ENCODE measurements around the gene NME7. TPM values are rescaled to one million over a fixed set of nuclear protein-coding genes. Genes with fewer than 3 reads are reported as not detected.

NME7 gene
- total and polyA plus RNA-seq, 2 experiments from 2014 or later, result 22.3 to 35.3 TPM

DNA sequence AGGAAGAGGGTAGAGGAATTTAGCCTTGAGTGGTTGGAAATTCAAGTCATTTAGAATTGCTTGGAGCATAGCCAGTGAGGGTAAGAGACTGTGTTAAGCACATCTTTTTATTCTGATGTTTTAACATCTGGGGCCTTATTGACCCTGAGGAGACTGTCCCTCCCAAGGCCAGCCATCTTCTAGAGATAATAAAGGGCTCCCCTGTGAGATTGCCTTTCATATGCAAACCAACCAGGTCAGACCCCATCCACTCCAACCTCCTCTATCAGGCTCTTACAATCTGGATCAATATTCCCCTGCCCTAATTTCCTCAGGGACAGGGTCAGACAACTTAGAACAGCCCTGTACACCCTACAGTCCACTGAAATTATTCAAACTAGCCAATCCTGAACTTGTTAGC is 167.3 kb downstream of the NME7 start:
- Histone ChIP-seq H3K4me1 (ENCODE audit: insufficient read depth) (peaks cover 15% of the 10 kb centered on the region), H3K9ac (no peak overlapping the region), H3F3A (ENCODE audit: insufficient read depth) (peaks cover 4% of the 10 kb centered on the region; the same call in 1 of the 2 replicates), H3K27ac (no peak overlapping the region), H3K9me2 (ENCODE audit: insufficient read depth) (no peaks in the 10 kb centered on the region), H3K4me3 (no peak overlapping the region), H3K36me3 (ENCODE audit: low read depth) (no peaks in the 10 kb centered on the region), H3K27me3 (replicated peaks; ENCODE audit: insufficient read depth) (no peaks in the 10 kb centered on the region), H4K20me1 (ENCODE audit: insufficient read depth) (no peaks in the 10 kb centered on the region), H3K79me2 (ENCODE audit: insufficient read depth) (no peaks in the 10 kb centered on the region), H2AFZ (no peak overlapping the region), H3K4me2 (ENCODE audit: unreplicated experiment) (no peak overlapping the region), H3K9me3 (ENCODE audit: low read depth) (no peaks in the 10 kb centered on the region)
- in situ Hi-C loops (cut with MboI), result no loop called here
- TF ChIP-seq EZH2phosphoT487 (IDR thresholded peaks at IDR 0.05; ENCODE audit: insufficient read depth, low read depth), result no peak
- TF ChIP-seq EZH2 (IDR thresholded peaks at IDR 0.05; ENCODE audit: insufficient read depth, poor library complexity, severe bottlenecking), result no peak
- no peak for DNase-seq

DNA sequence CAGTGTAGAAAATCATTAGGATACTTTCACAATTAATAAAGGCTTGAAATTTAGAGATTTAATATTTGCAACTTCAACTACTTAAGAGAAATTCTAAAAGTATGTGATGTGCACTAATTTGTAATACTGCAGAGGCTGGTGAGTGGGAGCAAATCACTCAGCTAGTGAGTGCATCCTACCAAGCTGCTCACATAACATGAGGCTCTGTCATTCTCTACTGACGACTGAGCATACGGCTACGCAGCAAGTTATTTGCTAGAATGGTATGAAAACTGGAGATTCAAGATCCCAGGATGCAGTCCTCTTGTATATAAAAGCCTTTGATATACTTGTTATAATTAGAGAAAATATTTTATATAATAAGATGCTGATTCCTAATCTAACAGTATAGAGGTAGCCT is 171.0 kb downstream of the NME7 start:
- Histone ChIP-seq H2AFZ (no peak overlapping the region), H3K4me1 (ENCODE audit: insufficient read depth) (peaks cover 11% of the 10 kb centered on the region), H3K4me2 (ENCODE audit: unreplicated experiment) (no peak overlapping the region), H3K9me3 (ENCODE audit: low read depth) (no peaks in the 10 kb centered on the region), H3K36me3 (ENCODE audit: low read depth) (no peaks in the 10 kb centered on the region), H3K27me3 (replicated peaks; ENCODE audit: insufficient read depth) (no peaks in the 10 kb centered on the region), H3K9me2 (ENCODE audit: insufficient read depth) (no peaks in the 10 kb centered on the region), H3K27ac (no peak overlapping the region), H3K9ac (no peak overlapping the region), H3K4me3 (no peak overlapping the region), H4K20me1 (ENCODE audit: insufficient read depth) (no peaks in the 10 kb centered on the region), H3F3A (ENCODE audit: insufficient read depth) (peaks cover 4% of the 10 kb centered on the region; the same call in 1 of the 2 replicates), H3K79me2 (ENCODE audit: insufficient read depth) (no peaks in the 10 kb centered on the region)
- in situ Hi-C loops (cut with MboI), result no loop called here
- TF ChIP-seq EZH2phosphoT487 (IDR thresholded peaks at IDR 0.05; ENCODE audit: insufficient read depth, low read depth) (no peak), EZH2 (IDR thresholded peaks at IDR 0.05; ENCODE audit: insufficient read depth, poor library complexity, severe bottlenecking) (no peak)
- 97 to 99% methylated on average over 3 of the region's 3 CpGs for WGBS, 2 experiments (ENCODE audit: low coverage in 1 of 2, low lambda C conversion rate in 2 of 2, missing lambda C conversion rate in 2 of 2)
- no peak for DNase-seq

DNA sequence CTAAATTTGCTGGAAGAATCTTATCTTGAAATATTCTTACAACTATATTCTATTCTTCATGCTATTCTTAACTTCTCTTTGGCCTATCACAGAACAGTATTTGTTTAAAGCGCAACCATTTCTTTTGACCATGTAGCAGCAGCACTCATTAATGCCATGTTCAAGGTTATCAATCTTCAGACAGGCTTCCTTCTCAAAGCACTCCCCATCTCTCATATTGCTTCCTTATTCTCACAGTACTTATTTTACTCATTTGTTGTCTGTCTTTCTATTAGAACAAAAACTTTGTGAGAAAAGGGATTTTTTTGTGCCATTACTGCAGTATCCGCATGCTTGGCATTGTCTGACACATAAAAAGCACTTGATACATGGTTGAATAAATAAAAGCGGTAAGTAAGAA is 171.4 kb downstream of the NME7 start:
- in situ Hi-C loops (cut with MboI), result no loop called here

DNA sequence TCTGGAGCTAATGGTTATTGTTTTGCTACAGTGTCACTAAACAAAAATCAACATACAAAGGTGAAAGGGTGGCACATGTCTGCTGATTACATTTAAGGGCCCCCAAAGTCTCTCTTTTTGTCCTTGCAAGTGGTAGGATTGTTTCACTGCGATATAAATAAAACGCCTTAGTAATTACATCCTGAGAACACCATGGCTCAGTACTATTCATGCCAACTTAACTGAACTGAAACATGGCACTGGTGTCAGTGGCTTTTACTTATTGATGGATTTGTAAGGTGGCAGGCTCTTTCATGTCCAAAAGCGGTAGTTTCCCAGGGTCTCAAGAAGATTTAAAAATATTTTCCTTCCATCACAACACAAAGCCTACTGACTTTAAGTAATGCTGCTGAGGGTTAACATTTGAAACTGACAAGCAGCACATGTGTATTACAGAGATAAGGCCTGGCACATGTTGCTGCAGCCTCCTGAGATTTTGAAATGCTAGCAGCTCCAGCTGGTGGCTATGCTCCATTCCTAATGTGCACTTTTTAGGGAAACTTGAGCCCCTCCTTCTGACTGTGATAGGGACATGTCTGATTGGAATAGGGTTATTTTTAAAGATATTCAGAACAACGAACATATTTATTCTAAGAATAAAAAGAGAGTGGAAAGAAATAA is 174.3 kb downstream of the NME7 start:
- 67 to 71% methylated on average over 4 of the region's 4 CpGs for WGBS, 2 experiments (ENCODE audit: low coverage in 1 of 2, low lambda C conversion rate in 2 of 2, missing lambda C conversion rate in 2 of 2)
- in situ Hi-C loops (cut with MboI), result no loop called here
- H4K20me1 ChIP-seq (ENCODE audit: insufficient read depth), result no peaks in the 10 kb centered on the region

More for the DNA sequence above, 171.4 kb downstream of the NME7 start:
- Histone ChIP-seq H3K27me3 (replicated peaks; ENCODE audit: insufficient read depth) (no peaks in the 10 kb centered on the region), H3K4me1 (ENCODE audit: insufficient read depth) (peaks cover 7% of the 10 kb centered on the region), H3K9me2 (ENCODE audit: insufficient read depth) (no peaks in the 10 kb centered on the region), H3K36me3 (ENCODE audit: low read depth) (no peaks in the 10 kb centered on the region), H2AFZ (no peak overlapping the region), H3K9ac (no peak overlapping the region), H3K27ac (no peak overlapping the region), H4K20me1 (ENCODE audit: insufficient read depth) (no peaks in the 10 kb centered on the region), H3F3A (ENCODE audit: insufficient read depth) (peaks cover 4% of the 10 kb centered on the region; the same call in 1 of the 2 replicates), H3K79me2 (ENCODE audit: insufficient read depth) (no peaks in the 10 kb centered on the region), H3K9me3 (ENCODE audit: low read depth) (no peaks in the 10 kb centered on the region), H3K4me3 (no peak overlapping the region), H3K4me2 (ENCODE audit: unreplicated experiment) (no peak overlapping the region)
- 98% methylated on average over 3 of the region's 3 CpGs for WGBS, 2 experiments (ENCODE audit: low coverage in 1 of 2, low lambda C conversion rate in 2 of 2, missing lambda C conversion rate in 2 of 2)
- DNase-seq, result no peak
- TF ChIP-seq EZH2 (IDR thresholded peaks at IDR 0.05; ENCODE audit: insufficient read depth, poor library complexity, severe bottlenecking), result no peak
- TF ChIP-seq EZH2phosphoT487 (IDR thresholded peaks at IDR 0.05; ENCODE audit: insufficient read depth, low read depth), result no peak

More for the DNA sequence above, 174.3 kb downstream of the NME7 start:
- H3K9me3 ChIP-seq (ENCODE audit: low read depth), result no peaks in the 10 kb centered on the region
- no peaks in the 10 kb centered on the region for H3K79me2 ChIP-seq (ENCODE audit: insufficient read depth)
- no peak overlapping the region for H2AFZ ChIP-seq
- H3K9me2 ChIP-seq (ENCODE audit: insufficient read depth), result no peaks in the 10 kb centered on the region
- no peak overlapping the region for H3K4me2 ChIP-seq (ENCODE audit: unreplicated experiment)
- no peak for DNase-seq
- no peak overlapping the region for H3K27ac ChIP-seq
- no peak overlapping the region for H3K4me3 ChIP-seq
- H3K36me3 ChIP-seq (ENCODE audit: low read depth), result no peaks in the 10 kb centered on the region
- H3K27me3 ChIP-seq (replicated peaks; ENCODE audit: insufficient read depth), result no peaks in the 10 kb centered on the region
- H3K9ac ChIP-seq, result no peak overlapping the region
- H3F3A ChIP-seq (ENCODE audit: insufficient read depth), result no peaks in the 10 kb centered on the region
- no peaks in the 10 kb centered on the region for H3K4me1 ChIP-seq (ENCODE audit: insufficient read depth)
- no peak for TF ChIP-seq EZH2 (IDR thresholded peaks at IDR 0.05; ENCODE audit: insufficient read depth, poor library complexity, severe bottlenecking)
- no peak for TF ChIP-seq EZH2phosphoT487 (IDR thresholded peaks at IDR 0.05; ENCODE audit: insufficient read depth, low read depth)
